Thymus (tissue), 11 donors: Measurements from ENCODE around the gene C16orf92. TPM values are rescaled to one million over a fixed set of nuclear protein-coding genes. Genes with fewer than 3 reads are reported as not detected.

Experiments used
- DNase-seq, 9 donors: peaks; one replicate each; pipeline ENCODE4 v3.0.0-alpha.2; 2013; ENCODE audit warnings: low spot score in 9 of 9, low read depth in 6 of 9, missing footprints in 1 of 9
- H3K27ac ChIP-seq, 2 donors: one replicate each; pipeline ENCODE4 v1.5.1; 2013; ENCODE audit warnings: control low read depth in 1 of 2, low read depth in 1 of 2, low read length in 1 of 2, mild to moderate bottlenecking in 1 of 2, moderate library complexity in 1 of 2
- H3K27me3 ChIP-seq, 2 donors: one replicate each; pipeline ENCODE4 v1.5.1; 2013; ENCODE audit warnings: low read length in 1 of 2; ENCODE audit not compliant: control insufficient read depth in 2 of 2, insufficient read depth in 1 of 2
- H3K36me3 ChIP-seq, 2 donors: one replicate each; pipeline ENCODE4 v1.5.1; 2013; ENCODE audit warnings: low read length in 1 of 2, mild to moderate bottlenecking in 1 of 2, moderate library complexity in 1 of 2; ENCODE audit not compliant: control insufficient read depth in 2 of 2, insufficient read depth in 2 of 2
- H3K4me1 ChIP-seq, 2 donors: one replicate each; pipeline ENCODE4 v1.5.1; 2013; ENCODE audit warnings: low read length in 2 of 2; ENCODE audit not compliant: control insufficient read depth in 2 of 2, insufficient read depth in 2 of 2
- H3K4me3 ChIP-seq, 2 donors: one replicate each; pipeline ENCODE4 v1.5.1; 2013; ENCODE audit warnings: low read length in 2 of 2, control low read depth in 1 of 2, mild to moderate bottlenecking in 1 of 2
- H3K9me3 ChIP-seq, 2 donors: one replicate each; pipeline ENCODE4 v1.5.1; 2013; ENCODE audit warnings: low read length in 1 of 2, mild to moderate bottlenecking in 1 of 2; ENCODE audit not compliant: control insufficient read depth in 2 of 2, insufficient read depth in 1 of 2
- WGBS: extraction: QIAGEN DNeasy Blood & Tissue Kit; methylation state at CpG from one replicate; pipeline ENCODE4 v1.1.7; 2013; 5-methylcytosine and 5-hydroxymethylcytosine counted together
- polyA plus RNA-seq: library from polyadenylated mRNA; stranded (reverse); fragments of 200-250 nt; gene quantifications from one replicate; pipeline ENCODE4 v1.2.3, GENCODE V29; 2013
- total RNA-seq: library from RNA; stranded (reverse); fragments of 120-200 nt; gene quantifications from one replicate; pipeline ENCODE4 v1.2.4, GENCODE V29; 2013
- donor health status: healthy.

Gene C16orf92
- total and polyA plus RNA-seq, 2 donors, result not detected

DNA sequence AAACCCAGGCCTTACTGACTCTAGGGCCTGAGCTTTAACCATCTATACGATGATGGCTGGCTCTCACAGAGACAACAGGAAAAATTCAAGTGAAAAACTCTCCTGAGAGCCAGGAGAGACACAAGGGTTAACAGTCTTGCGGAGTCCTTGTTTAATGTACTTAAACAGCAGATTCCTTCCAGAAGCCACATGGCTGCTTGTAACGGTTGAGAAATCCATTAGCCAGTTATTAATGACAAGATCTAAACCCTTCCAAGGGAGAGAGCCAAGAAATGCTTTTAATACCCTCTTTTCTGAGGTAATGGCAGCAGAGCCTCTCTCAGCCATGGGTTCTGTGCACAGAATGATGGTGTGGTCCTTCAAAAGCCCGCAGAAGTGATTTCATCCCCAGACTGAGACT is 37.3 kb downstream of the C16orf92 start:
- H3K4me3 ChIP-seq, result no peak overlapping the region
- peaks cover 7 to 16% of the 10 kb centered on the region in 2 donors for H3K4me1 ChIP-seq
- WGBS, result 96% methylated on average over 4 of the region's 4 CpGs
- H3K27ac ChIP-seq, result no peak overlapping the region
- H3K27me3 ChIP-seq, result no peaks in the 10 kb centered on the region
- no peak for DNase-seq
- H3K36me3 ChIP-seq, result no peaks in the 10 kb centered on the region
- no peaks in the 10 kb centered on the region for H3K9me3 ChIP-seq

DNA sequence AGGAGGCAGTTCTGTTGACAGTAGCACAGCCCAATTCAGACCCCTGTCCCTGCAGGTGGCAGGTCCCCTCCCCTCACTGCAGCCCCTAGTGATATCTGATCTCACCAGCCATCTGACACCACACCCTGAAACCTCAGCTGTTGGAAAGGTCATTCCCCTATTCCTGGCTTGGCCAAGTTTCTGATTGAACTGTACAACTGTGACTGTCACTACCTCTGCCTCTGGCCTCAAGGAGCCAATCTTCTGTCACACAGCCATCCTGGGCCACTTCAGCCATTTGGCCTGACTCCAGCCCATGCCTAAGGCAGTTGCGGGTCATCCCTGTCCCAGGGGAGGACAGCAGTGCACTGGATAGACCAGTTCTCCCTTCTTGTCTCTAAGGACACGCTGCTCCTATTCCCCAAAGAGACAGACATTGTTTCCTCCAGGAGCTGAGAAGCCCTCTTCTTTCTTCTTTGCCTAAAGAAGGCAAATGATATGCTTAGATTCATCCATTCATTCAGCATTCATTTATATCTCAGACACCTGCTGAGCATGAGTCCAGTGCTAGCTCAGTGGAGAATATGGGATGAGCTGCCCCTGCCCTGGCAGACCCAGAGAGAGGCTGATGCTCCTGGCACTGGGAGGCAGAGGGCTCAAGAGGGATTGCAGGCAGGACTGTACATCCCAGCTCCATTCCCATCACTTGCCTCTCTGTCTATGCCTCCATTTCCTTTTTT is 38.0 kb downstream of the C16orf92 start:
- H3K27ac ChIP-seq, result no peak overlapping the region

GRCh38 chr16:30063278-30063892 is 40.4 kb downstream of the C16orf92 start:
- peak overlapping the region; percentile 76 to 89 for H3K4me3 ChIP-seq

More for the DNA sequence above, 38.0 kb downstream of the C16orf92 start:
- Histone ChIP-seq H3K36me3 (no peaks in the 10 kb centered on the region), H3K27me3 (no peaks in the 10 kb centered on the region), H3K4me3 (no peak overlapping the region), H3K4me1 (peaks cover 7 to 12% of the 10 kb centered on the region in 2 donors), H3K9me3 (no peaks in the 10 kb centered on the region)
- WGBS, result 88% methylated on average over 2 of the region's 2 CpGs
- DNase-seq, result no peak

DNA sequence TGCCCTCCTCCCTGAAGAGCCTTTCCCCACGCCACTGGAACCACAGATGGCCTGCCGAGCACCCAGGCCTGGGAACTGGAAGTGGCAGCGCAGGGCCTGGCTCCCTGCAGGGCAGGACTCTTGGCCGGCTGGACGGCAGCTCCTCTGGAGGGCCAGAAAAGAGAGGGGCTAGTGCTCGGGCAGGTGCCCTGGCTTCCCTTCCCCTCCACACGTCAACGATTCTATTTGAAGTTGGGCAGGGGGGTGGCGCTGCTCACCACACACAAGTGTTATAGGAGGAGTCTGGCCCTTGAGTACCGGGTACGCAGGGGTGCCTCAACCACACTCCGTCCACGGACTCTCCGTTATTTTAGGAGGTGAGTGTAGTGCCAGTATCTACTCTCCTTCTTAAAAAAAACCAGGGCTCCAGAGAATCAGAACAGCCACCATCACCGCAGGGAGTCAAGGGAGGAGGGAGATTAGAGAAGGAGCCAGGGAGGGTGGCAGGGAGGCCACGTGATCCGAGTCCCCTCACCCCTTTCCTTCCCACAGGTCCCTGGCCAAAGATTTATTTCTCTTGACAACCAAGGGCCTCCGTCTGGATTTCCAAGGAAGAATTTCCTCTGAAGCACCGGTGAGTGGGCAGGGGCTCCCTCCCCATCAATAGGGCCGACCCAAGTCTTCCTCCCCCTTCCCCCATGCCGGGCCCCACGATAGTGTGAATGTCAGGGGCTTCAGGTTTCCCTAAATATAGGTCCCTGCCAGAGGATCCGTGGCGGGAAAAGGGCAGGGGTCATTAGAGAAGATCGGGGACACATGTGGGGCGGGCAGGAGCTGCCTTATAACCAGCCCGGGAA is 41.1 kb downstream of the C16orf92 start:
- Histone ChIP-seq H3K27me3 (no peaks in the 10 kb centered on the region), H3K4me3 (peak overlapping the region; percentile 76 to 89), H3K4me1 (peaks cover 19 to 31% of the 10 kb centered on the region in 2 donors), H3K9me3 (no peaks in the 10 kb centered on the region), H3K36me3 (peaks cover 20 to 23% of the 10 kb centered on the region in 2 donors), H3K27ac (peak overlapping the region; percentile 97 to 99)
- DNase-seq, result peak in 6 of 9 donors; percentile 60 to 87 (median 68)
- WGBS, result 3% methylated on average over 27 of the region's 27 CpGs

More at GRCh38 chr16:30063278-30063892, 40.4 kb downstream of the C16orf92 start:
- H3K4me1 ChIP-seq, result peaks cover 19 to 27% of the 10 kb centered on the region in 2 donors
- 66% methylated on average over 12 of the region's 12 CpGs for WGBS
- H3K27me3 ChIP-seq, result no peaks in the 10 kb centered on the region
- DNase-seq, result no peak
- H3K36me3 ChIP-seq, result peaks cover 13 to 16% of the 10 kb centered on the region in 2 donors
- H3K9me3 ChIP-seq, result no peaks in the 10 kb centered on the region
- peak overlapping the region; percentile 97 to 99 for H3K27ac ChIP-seq

- under 1% methylated on average over 25 of the region's 25 CpGs for WGBS
- H3K4me1 ChIP-seq, result peaks cover 19 to 37% of the 10 kb centered on the region in 2 donors
- DNase-seq, result peak in 1 of 9 donors; percentile 20
Measured at GRCh38 chr16:30064729-30065101, 41.7 kb downstream of the C16orf92 start.

GRCh38 chr16:30065102-30065942 is 42.3 kb downstream of the C16orf92 start, which contains the start of gene ALDOA:
TSS of gene ALDOA (plus strand) at chr16:30065760. CDS start at chr16:30066898, 1,138 bp downstream.
- peaks cover 19 to 38% of the 10 kb centered on the region in 2 donors for H3K4me1 ChIP-seq

More at GRCh38 chr16:30064729-30065101, 41.7 kb downstream of the C16orf92 start:
- peak overlapping the region; percentile 97 to 99 for H3K27ac ChIP-seq
- peaks cover 26 to 29% of the 10 kb centered on the region in 2 donors for H3K36me3 ChIP-seq
- H3K4me3 ChIP-seq, result peak overlapping the region; percentile 76 to 89
- H3K27me3 ChIP-seq, result no peaks in the 10 kb centered on the region
- H3K9me3 ChIP-seq, result no peaks in the 10 kb centered on the region

DNA sequence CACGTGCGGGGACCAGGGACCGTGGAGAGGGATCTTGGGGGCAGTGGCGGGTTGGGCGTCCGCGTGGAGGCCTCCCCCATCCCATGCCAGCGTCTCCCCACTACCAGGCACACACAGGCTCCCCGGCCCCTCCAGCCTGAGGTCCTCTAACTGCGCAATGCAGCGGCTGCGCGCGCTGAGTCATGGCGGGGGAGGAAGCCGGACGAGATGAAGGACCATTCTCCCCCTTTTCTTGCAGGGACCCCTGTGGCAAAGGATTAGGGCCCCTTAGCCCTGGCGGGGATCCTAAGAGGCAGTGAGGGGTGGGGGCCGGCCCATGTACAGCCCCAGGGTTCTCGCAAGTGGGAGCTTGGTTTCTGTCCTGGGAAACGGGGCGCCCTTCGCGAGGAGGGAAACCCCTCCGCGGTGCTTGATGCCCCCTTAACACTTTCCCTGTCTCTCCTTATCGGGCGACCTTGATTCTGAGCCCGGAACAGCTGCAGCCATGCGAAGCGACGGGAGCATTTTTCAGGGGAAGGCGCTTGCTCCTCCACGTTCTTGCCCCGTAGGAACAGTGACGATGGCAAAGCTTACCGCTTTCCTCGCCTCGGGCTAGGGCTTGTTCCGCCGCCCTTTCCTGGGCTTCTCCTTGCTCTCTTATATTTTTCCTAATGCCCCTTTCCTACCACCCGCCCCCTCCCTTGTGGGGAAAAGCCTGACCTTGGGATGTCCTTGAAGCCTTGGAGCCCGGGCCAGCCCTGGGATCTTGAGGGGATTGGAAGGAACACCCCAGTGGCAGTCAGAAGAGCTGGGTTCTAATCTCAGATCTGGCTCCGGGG is 43.2 kb downstream of the C16orf92 start:
- H3K27ac ChIP-seq, result peak overlapping the region; percentile 97 to 99
- peaks cover 19 to 35% of the 10 kb centered on the region in 2 donors for H3K4me1 ChIP-seq
- H3K4me3 ChIP-seq, result peak overlapping the region; percentile 76 to 89
- 4% methylated on average over 44 of the region's 44 CpGs for WGBS
- no peaks in the 10 kb centered on the region for H3K9me3 ChIP-seq
- peaks cover 41 to 44% of the 10 kb centered on the region in 2 donors for H3K36me3 ChIP-seq
- H3K27me3 ChIP-seq, result no peaks in the 10 kb centered on the region
- peak in 1 of 9 donors; percentile 52 for DNase-seq

More at GRCh38 chr16:30065102-30065942, 42.3 kb downstream of the C16orf92 start, which contains the start of gene ALDOA:
- H3K36me3 ChIP-seq, result peaks cover 32 to 35% of the 10 kb centered on the region in 2 donors
- peak within 1 kb of the TSS; percentile 76 to 89 for H3K4me3 ChIP-seq
- H3K9me3 ChIP-seq, result no peaks in the 10 kb centered on the region
- WGBS, result under 1% methylated on average over 99 of the region's 99 CpGs
- peak within 1 kb of the TSS; percentile 97 to 99 for H3K27ac ChIP-seq
- no peaks in the 10 kb centered on the region for H3K27me3 ChIP-seq
- DNase-seq, result peak; percentile 75 to 97 (median 92)
